ENCODE results near the gene CIPC.
A peak's percentile ranks its signal among the peaks of the same experiment; 100 is the strongest.

CIPC gene

GRCh38 chr14:77068517-77069200, 29.4 kb upstream of the CIPC start:
- no peak for DNase-seq (ENCODE audit: low read depth in 2 of 2, low spot score in 1 of 2)

GRCh38 chr14:77069551-77069950, 28.5 kb upstream of the CIPC start:
- no peak for DNase-seq (ENCODE audit: low read depth in 2 of 2, low spot score in 1 of 2)

DNA sequence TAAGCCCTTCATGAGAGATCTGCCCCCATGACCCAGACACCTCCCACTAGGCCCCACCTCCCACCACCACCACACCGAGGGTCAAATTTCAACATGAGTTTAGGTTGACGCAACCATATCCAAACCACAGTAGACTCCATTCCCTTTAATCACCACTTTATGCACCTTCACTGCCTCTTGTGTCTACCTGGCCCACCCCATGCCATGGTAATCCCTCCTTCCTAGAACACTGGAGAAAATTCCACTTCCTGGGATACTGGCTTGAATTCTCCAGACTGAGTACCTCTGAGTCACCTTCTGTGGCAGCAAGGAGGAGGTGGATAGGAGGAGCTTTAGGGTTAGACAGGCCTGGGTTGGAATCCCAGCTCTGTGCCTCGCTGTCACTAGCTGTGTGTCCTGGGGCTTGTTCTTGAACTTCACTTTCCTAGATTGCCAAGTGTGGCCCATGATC, 26.1 kb upstream of the CIPC start:
- no peak for DNase-seq (ENCODE audit: low read depth in 2 of 2, low spot score in 1 of 2)

- DNase-seq (ENCODE audit: low read depth in 2 of 2, low spot score in 1 of 2), result no peak
Measured at GRCh38 chr14:77074969-77075368, 23.1 kb upstream of the CIPC start.

GRCh38 chr14:77076113-77076631, 21.9 kb upstream of the CIPC start:
- DNase-seq (ENCODE audit: low read depth in 2 of 2, low spot score in 1 of 2), result no peak

DNA sequence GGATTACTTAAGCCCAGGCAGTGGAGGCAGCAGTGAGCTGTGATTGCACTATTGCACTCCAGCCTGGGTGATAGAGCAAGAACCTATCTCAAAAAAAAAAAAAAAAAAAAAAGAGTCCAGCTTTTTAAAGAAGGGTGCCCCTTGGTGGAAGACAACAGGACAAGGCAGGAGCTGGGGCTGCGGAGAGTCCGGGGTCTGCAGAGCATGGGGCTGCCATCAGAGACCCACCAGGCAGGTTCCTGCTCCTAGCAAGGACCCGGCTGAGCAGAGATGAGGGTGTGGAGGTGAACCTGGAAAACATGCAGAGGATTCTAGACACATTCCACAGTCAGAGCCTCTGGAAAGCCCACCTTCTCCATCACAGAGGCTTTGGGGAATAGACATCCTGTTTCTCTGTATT, 21.0 kb upstream of the CIPC start:
- DNase-seq (ENCODE audit: low read depth in 2 of 2, low spot score in 1 of 2), result no peak

DNA sequence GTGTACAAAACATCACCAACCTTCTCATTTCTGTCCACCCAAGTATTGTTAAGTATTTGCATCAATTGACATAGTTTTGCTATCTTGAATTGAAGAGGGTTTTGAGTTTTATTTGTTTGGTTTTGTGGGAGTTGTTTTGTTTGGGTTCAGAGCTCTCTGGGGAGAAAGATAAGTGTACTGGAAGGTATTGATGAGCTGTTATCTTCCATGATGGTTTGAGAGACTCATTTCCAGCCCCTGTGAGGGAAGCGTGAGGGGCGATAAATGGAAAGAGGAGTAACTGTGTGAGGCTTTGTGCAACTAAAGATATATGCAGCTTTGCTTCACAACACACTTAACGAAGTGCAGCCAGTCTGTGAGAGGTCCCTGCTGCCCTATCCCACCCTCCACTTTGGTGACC, 15.7 kb upstream of the CIPC start:
- DNase-seq (ENCODE audit: low read depth in 2 of 2, low spot score in 1 of 2), result no peak

DNA sequence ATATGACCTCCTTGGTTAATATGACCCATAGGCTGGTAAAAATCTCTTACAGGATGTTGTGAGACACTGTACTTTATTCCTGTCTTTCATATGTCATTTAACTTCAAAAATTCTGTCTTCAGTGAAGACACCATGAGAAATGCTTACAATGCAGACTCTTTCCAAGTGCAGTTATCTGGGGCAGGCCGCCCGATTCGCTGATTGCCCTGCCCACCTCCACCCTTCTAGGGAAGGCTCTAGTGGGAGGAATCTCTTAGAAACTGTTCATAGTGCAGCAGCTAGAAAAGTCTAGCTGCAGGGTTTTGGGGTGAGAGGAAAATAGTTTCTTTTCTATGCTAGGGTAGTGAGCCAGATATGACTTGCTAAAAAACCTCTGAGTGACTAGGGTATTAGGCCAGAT, 15.0 kb upstream of the CIPC start:
- DNase-seq (ENCODE audit: low read depth in 2 of 2, low spot score in 1 of 2), result no peak

DNA sequence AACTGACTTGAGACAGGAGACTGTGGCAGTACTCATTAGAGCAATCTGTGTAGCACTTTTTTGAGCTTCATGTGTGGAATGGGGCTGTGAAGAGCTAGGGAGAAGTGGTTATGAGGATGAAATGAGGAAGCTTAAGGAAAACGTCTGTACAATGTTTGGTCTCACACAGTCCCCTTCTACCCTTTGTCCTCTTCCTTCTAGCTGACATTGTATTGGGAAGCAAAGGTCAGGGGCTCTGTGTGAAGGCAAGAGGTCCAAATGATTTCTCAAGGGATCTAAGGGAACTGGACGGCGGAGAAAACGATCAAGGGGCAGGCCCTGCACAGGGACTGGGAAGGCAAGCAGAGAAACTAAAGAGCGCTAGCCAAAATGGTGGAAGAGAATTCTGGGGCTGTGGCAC, 13.1 kb upstream of the CIPC start:
- no peak for DNase-seq (ENCODE audit: low read depth in 2 of 2, low spot score in 1 of 2)

DNA sequence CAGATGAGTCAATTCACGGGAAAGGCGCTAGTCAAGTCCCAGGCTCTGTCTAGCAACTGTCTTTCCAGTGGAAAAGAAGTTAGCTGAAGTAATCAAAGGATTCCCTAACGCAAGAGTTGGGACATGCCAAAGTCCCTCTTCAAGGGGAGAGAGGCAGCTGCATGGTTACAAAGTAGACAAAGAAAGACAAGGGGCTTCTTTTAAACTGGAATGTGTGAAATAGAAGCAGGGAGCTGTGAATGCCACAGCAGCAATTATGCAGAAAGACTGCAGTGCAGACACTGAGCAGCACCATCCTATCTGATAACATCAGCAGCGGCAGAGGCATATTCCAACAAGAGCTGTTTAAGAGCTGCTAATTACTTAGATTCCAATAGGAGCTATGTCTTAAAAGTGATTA, 12.5 kb upstream of the CIPC start:
- no peak for DNase-seq (ENCODE audit: low read depth in 2 of 2, low spot score in 1 of 2)

DNA sequence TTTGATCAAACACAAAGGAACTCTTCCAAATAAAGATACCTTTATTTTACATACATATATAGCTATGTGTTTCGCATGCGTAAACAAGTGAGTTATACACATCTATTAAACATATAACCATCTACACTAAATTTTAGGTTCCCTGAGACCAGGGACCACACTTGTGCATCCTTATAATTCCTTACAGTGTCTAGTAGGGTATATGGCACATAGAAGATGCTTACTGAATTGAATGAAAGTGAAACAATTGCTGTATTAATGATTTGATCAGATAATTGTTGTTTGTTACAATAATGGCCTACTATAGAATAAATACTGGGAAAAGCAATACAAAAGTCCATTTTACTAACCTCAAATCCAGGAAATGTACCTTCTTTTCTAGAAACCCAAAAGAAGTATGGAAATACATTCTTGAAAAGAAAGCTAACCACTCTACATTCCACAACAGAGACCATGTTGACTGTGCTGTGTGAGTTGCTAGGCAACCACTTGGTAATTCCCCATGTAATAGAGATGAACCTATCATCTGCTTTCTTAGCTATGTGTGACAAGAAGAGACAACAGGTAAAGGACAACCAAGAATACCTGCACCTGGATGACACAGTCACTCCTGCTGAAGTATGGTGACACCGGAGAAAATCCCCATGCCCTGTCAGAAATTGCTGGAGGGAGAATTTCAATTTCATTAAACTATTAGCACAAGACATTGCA, 11.9 kb upstream of the CIPC start:
- DNase-seq (ENCODE audit: low read depth in 2 of 2, low spot score in 1 of 2), result no peak

DNA sequence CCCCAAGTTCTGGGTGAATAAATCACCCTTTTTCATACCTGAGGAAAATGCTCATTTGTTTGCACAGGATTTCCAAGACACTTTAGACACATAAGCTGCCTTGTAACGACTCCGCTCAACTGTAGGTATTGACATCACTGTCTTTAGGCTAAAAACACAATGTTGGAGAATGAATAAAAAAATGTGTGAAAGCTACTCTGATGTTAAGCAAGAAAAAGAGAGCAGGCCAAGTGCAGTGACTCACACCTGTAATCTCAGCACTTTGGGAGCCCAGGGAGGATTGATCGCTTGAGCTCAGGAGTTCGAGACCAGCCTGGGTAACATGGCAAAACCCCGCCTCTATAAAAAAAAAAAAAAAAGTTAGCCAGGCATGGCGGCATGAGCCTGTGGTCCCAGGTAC, 11.1 kb upstream of the CIPC start:
- DNase-seq (ENCODE audit: low read depth in 2 of 2, low spot score in 1 of 2), result no peak

DNA sequence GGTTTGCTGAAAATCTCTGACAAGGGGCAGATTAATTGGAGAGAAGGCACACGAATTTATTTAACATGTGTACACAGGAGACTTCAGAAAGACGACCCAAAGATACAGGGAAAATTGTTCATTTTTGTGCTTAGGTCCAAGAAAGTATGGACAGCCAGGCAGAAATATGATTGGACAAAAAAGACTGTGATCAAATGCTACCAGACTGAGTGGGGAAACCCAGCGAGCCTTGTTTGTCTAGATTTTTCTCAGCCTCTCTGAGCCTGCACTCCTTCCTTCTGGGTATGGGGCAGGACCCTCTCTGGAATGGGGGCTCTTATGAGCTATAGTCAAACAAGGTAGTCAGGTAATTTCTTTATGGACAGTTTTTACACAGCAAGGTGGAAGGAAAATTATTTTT, 10.4 kb upstream of the CIPC start:
- no peak for DNase-seq (ENCODE audit: low read depth in 2 of 2, low spot score in 1 of 2)

- DNase-seq (ENCODE audit: low read depth in 2 of 2, low spot score in 1 of 2), result no peak
Measured at GRCh38 chr14:77088219-77088618, 9.8 kb upstream of the CIPC start.

- DNase-seq (ENCODE audit: low read depth in 2 of 2, low spot score in 1 of 2), result no peak
Measured at GRCh38 chr14:77088645-77089044, 9.4 kb upstream of the CIPC start.

GRCh38 chr14:77091518-77091917, 6.5 kb upstream of the CIPC start:
- no peak for DNase-seq (ENCODE audit: low read depth in 2 of 2, low spot score in 1 of 2)

GRCh38 chr14:77092676-77093075, 5.4 kb upstream of the CIPC start:
- no peak for DNase-seq (ENCODE audit: low read depth in 2 of 2, low spot score in 1 of 2)

DNA sequence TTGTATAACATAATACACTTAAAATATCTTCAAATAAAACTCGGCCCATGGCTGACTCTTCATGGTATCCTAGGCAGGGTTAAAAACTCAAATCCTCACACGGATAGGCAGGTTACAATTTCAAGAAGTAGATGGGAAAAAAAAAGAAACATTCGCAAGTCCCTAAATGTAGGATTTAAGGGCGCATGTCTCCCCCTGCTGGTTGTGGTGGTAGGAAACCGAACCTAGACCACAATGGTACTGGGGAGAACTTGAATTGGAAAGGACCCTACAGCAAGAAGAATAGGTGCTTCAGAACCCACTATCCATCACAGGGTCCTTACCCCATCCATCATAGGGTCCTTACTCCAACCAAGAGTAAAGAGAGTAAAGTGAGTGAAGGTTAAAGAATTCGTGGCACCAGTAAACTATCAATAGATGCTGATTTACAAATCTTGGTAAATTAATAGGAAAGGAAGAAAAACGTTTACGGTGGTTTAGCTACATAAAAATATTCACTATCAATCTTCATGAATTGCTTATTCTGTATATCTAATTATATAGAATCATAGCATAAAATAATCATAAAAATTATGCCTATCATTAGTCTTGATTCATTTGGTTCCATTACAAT, 3.3 kb upstream of the CIPC start:
- peak; percentile 57 to 67 for DNase-seq (ENCODE audit: low read depth in 2 of 2, low spot score in 1 of 2)

GRCh38 chr14:77097006-77097699, 905 bp upstream of the CIPC start:
- no peak for DNase-seq (ENCODE audit: low read depth in 2 of 2, low spot score in 1 of 2)

GRCh38 chr14:77098529-77099353, 683 bp downstream of the CIPC start:
- DNase-seq (ENCODE audit: low read depth in 2 of 2, low spot score in 1 of 2), result no peak

All from stimulated activated CD8-positive, alpha-beta memory T cell treated with anti-CD3 and anti-CD28 coated beads, Interleukin-4, amount 100 ng/mL, for 4 hours (primary cell).